ENCODE measurements around the gene ICE1. TPM values are rescaled to one million over a fixed set of nuclear protein-coding genes. Genes with fewer than 3 reads are reported as not detected.

ICE1 gene
- total and polyA plus RNA-seq, 2 of the 4 experiments (the other 2 are of a cell fraction) = 9.0 to 18.5 TPM

GRCh38 chr5:5386329-5386728 is 36.1 kb upstream of the ICE1 start:
- Histone ChIP-seq H4K8ac (ENCODE audit: low read depth in 2 of 2, low read length in 2 of 2) (no peak overlapping the region), H2AK5ac (ENCODE audit: low read depth, low read length) (no peak overlapping the region), H3K4me2 (ENCODE audit: low read depth, low read length) (no peak overlapping the region), H3K4ac (ENCODE audit: low read depth, low read length) (no peak overlapping the region), H3K4me3 (ENCODE audit: insufficient read depth, low read depth, low read length) (no peak overlapping the region), H3K9me1 (ENCODE audit: insufficient read depth, low read length) (no peaks in the 10 kb centered on the region), H3K14ac (replicated peaks; ENCODE audit: low read depth, low read length) (no peak overlapping the region), H3K36me3 (ENCODE audit: control insufficient read depth, insufficient read depth, low read length) (no peaks in the 10 kb centered on the region), H3K9me3 (ENCODE audit: control insufficient read depth, insufficient read depth, low read length) (0 out of 2 replicates have a peak, but pooled peaks cover 2% of the 10 kb centered on the region), H3K56ac (ENCODE audit: extremely low read depth, insufficient read depth, low read length) (no peak overlapping the region), H2AK9ac (replicated peaks; ENCODE audit: low read depth, low read length, poor library complexity) (no peak overlapping the region), H3K9ac (ENCODE audit: low read depth, low read length) (no peak overlapping the region), H2BK5ac (ENCODE audit: low read depth, low read length, poor library complexity, severe bottlenecking) (no peak overlapping the region), H3K18ac (ENCODE audit: low read depth, low read length) (no peak overlapping the region), H2BK120ac (ENCODE audit: low read depth, low read length) (no peak overlapping the region), H3K27me3 (ENCODE audit: control insufficient read depth, insufficient read depth, low read length) (no peaks in the 10 kb centered on the region), H2AFZ (replicated peaks; ENCODE audit: low read length, poor library complexity) (no peak overlapping the region), H4K91ac (ENCODE audit: insufficient read depth, low read depth, low read length) (no peak overlapping the region), H3K4me1 (ENCODE audit: control insufficient read depth, insufficient read depth, low read length) (no peaks in the 10 kb centered on the region), H4K5ac (ENCODE audit: low read depth, low read length) (no peak overlapping the region), H2BK20ac (ENCODE audit: low read depth, low read length) (no peak overlapping the region), H3K23ac (ENCODE audit: low read depth, low read length) (no peak overlapping the region), H4K20me1 (ENCODE audit: insufficient read depth, low read length) (no peaks in the 10 kb centered on the region), H3K79me1 (ENCODE audit: low read depth in 1 of 2, low read length in 2 of 2) (no peaks in the 10 kb centered on the region), H2BK15ac (ENCODE audit: low read depth, low read length) (no peak overlapping the region), H3K27ac (ENCODE audit: insufficient read depth, low read length) (no peak overlapping the region)
- no peak for DNase-seq
- ChIA-PET POLR2A (ENCODE audit: unreplicated experiment) (no interaction called here), CTCF (no interaction called here)
- dilution Hi-C loops (cut with HindIII; ENCODE audit: low sequenced_read_pairs, unreplicated experiment) (no loop called here), intact Hi-C loops (cut with micrococcal nuclease) (no loop called here), in situ Hi-C loops (cut with MboI; ENCODE audit: low sequenced_read_pairs) (no loop called here)
- no CpG with 5 or more reads among the region's 2 CpGs for WGBS, 2 experiments (ENCODE audit: extremely low coverage in 2 of 2, insufficient read length in 1 of 2)
- BruUV-seq (replicated peaks) = no TSS peak
- TF ChIP-seq BHLHE40 (IDR thresholded peaks at IDR 0.05; ENCODE audit: low read depth, low read length) (no peak), MAFK (IDR thresholded peaks at IDR 0.05; ENCODE audit: low read depth, low read length) (no peak), USF2 (IDR thresholded peaks at IDR 0.05; ENCODE audit: low read depth, low read length) (no peak), SMC3 (IDR thresholded peaks at IDR 0.05; ENCODE audit: low read depth, low read length) (no peak), RFX5 (IDR thresholded peaks at IDR 0.05; ENCODE audit: low read depth, low read length) (no peak), NFE2L2 (IDR thresholded peaks at IDR 0.05; ENCODE audit: low read depth, low read length) (no peak), CEBPB (IDR thresholded peaks at IDR 0.05; ENCODE audit: low read depth, low read length) (no peak), ELK1 (IDR thresholded peaks at IDR 0.05; ENCODE audit: borderline replicate concordance, low read depth, low read length) (no peak), MAZ (IDR thresholded peaks at IDR 0.05; ENCODE audit: borderline replicate concordance, low read depth, low read length) (no peak), RCOR1 (IDR thresholded peaks at IDR 0.05; ENCODE audit: insufficient replicate concordance, low read length) (no peak), CHD1 (IDR thresholded peaks at IDR 0.05; ENCODE audit: low read depth, low read length) (no peak), CTCF (conservative IDR thresholded peaks at IDR 0.05; ENCODE audit: low read depth, low read length) (no peak), POLR2A (IDR thresholded peaks at IDR 0.05; ENCODE audit: low read depth, low read length) (no peak), RAD21 (IDR thresholded peaks at IDR 0.05; ENCODE audit: low read length) (no peak), MXI1 (IDR thresholded peaks at IDR 0.05; ENCODE audit: borderline replicate concordance, low read depth, low read length) (no peak), FOS (IDR thresholded peaks at IDR 0.05; ENCODE audit: low read depth, low read length) (no peak)
- ATAC-seq (ENCODE audit: low read depth) = no peak
